Neural cell (in vitro differentiated cells): ENCODE results near the gene CLIC4. TPM values are rescaled to one million over a fixed set of nuclear protein-coding genes. Genes with fewer than 3 reads are reported as not detected.

ENCODE experiments used
- H2AFZ ChIP-seq: fragments of 200-600, 300-800 bp; sonication (generic), shearing (Covaris generic); 2 replicates; pipeline ENCODE4 v1.6.0; 2014; ENCODE audit warnings: low read depth, mild to moderate bottlenecking, antibody characterized with exemption, low read length, moderate library complexity
- H3F3A ChIP-seq: fragments of 200-600 bp; shearing (Covaris generic); 2 replicates; pipeline ENCODE4 v1.6.1; 2016; ENCODE audit warnings: mild to moderate bottlenecking, moderate library complexity, mixed read lengths, antibody characterized with exemption, low read length; ENCODE audit not compliant: insufficient read depth, poor library complexity, severe bottlenecking
- H3K27ac ChIP-seq: fragments of 200-600, 300-800 bp; sonication (generic), shearing (Covaris generic); 2 replicates; pipeline ENCODE4 v1.5.1; 2014; ENCODE audit warnings: mild to moderate bottlenecking, low read length, moderate library complexity
- H3K27me3 ChIP-seq: fragments of 300-800, 200-600 bp; sonication (generic), shearing (Covaris generic); 2 replicates; pipeline ENCODE4 v1.6.0; 2014; ENCODE audit warnings: mild to moderate bottlenecking, low read depth, low read length, moderate library complexity; ENCODE audit not compliant: insufficient read depth
- H3K36me3 ChIP-seq: fragments of 300-800, 200-600 bp; sonication (generic), shearing (Covaris generic); 2 replicates; pipeline ENCODE4 v1.5.1; 2014; ENCODE audit warnings: mild to moderate bottlenecking, antibody characterized with exemption, low read length, moderate library complexity; ENCODE audit not compliant: insufficient read depth
- H3K4me2 ChIP-seq: fragments of 300-800, 200-600 bp; sonication (generic), shearing (Covaris generic); 2 replicates; pipeline ENCODE4 v1.6.0; 2014; ENCODE audit warnings: mild to moderate bottlenecking, low read length
- H3K4me3 ChIP-seq: fragments of 300-800, 200-600 bp; sonication (generic), shearing (Covaris generic); 2 replicates; pipeline ENCODE4 v1.5.1; 2014; ENCODE audit warnings: mild to moderate bottlenecking, low read length, moderate library complexity
- H3K79me2 ChIP-seq: fragments of 200-600 bp; shearing (Covaris generic); replicated peaks from 2 replicates; pipeline ENCODE4 v1.6.0; 2014; ENCODE audit warnings: mild to moderate bottlenecking, low read length, moderate library complexity; ENCODE audit not compliant: insufficient read depth
- H3K9ac ChIP-seq: fragments of 300-800, 200-600 bp; sonication (generic), shearing (Covaris generic); 2 replicates; pipeline ENCODE4 v1.6.1; 2016; ENCODE audit warnings: mild to moderate bottlenecking, low read length, mixed read lengths
- H3K9me2 ChIP-seq: fragments of 200-600 bp; shearing (Covaris generic); 2 replicates; pipeline ENCODE4 v1.6.1; 2016; ENCODE audit warnings: mild to moderate bottlenecking, low read length, mixed read lengths; ENCODE audit not compliant: insufficient read depth
- H3K9me3 ChIP-seq: fragments of 200-600, 300-800 bp; sonication (generic), shearing (Covaris generic); 2 replicates; pipeline ENCODE4 v1.6.1; 2016; ENCODE audit warnings: mild to moderate bottlenecking, mixed run types, low read length, moderate library complexity, mixed read lengths
- H4K20me1 ChIP-seq: fragments of 200-600 bp; shearing (Covaris generic); 2 replicates; pipeline ENCODE4 v1.6.1; 2016; ENCODE audit warnings: mild to moderate bottlenecking, mixed run types; ENCODE audit not compliant: insufficient read depth
- EP300 ChIP-seq: fragments of 450-650 bp; conservative IDR thresholded peaks from 2 replicates; pipeline ENCODE4 v1.6.1; 2014; ENCODE audit warnings: antibody characterized with exemption, mild to moderate bottlenecking, moderate library complexity; ENCODE audit not compliant: poor library complexity, severe bottlenecking
- EZH2 ChIP-seq: fragments of 200-600, 300-800 bp; shearing (Covaris generic), sonication (generic); IDR thresholded peaks from 2 replicates; pipeline ENCODE4 v1.6.1; 2014; ENCODE audit warnings: antibody characterized with exemption, low read length, borderline replicate concordance, mild to moderate bottlenecking; ENCODE audit not compliant: insufficient read depth, poor library complexity, severe bottlenecking
- MXI1 ChIP-seq: fragments of 450-650 bp; conservative IDR thresholded peaks from 2 replicates; pipeline ENCODE4 v1.6.1; 2014; ENCODE audit warnings: antibody characterized with exemption, mild to moderate bottlenecking; ENCODE audit not compliant: poor library complexity, severe bottlenecking
- POLR2AphosphoS5 ChIP-seq: IDR thresholded peaks from 2 replicates; pipeline ENCODE4 v1.6.1; 2012
- RAD21 ChIP-seq: fragments of 450-650 bp; conservative IDR thresholded peaks from 2 replicates; pipeline ENCODE4 v1.6.1; 2014; ENCODE audit warnings: antibody characterized with exemption, mild to moderate bottlenecking, moderate library complexity
- REST ChIP-seq: IDR thresholded peaks from 2 replicates; pipeline ENCODE4 v1.6.1; 2012; ENCODE audit warnings: borderline replicate concordance
- SMC3 ChIP-seq: fragments of 450-650 bp; conservative IDR thresholded peaks from 2 replicates; pipeline ENCODE4 v1.6.1; 2014; ENCODE audit warnings: antibody characterized with exemption, mild to moderate bottlenecking, moderate library complexity; ENCODE audit not compliant: poor library complexity
- TAF1 ChIP-seq: IDR thresholded peaks from 2 replicates; pipeline ENCODE4 v1.6.1; 2012; ENCODE audit warnings: low read depth
- polyA plus RNA-seq: library from polyadenylated mRNA; depleted of rRNA; stranded (reverse); fragments of >200 nt; gene quantifications from 2 replicates; pipeline ENCODE4 v1.2.3, GENCODE V29; 2014
- TF ChIP-seq, protein P1 (sequence below): fragments of 450-650 bp; IDR thresholded peaks from 2 replicates; pipeline ENCODE4 v1.5.1; 2014; ENCODE audit warnings: antibody characterized with exemption, mild to moderate bottlenecking, moderate library complexity; ENCODE audit not compliant: poor library complexity, severe bottlenecking

CLIC4 gene
- polyA plus RNA-seq, 1 donor from 2014 or later = 133 TPM

DNA sequence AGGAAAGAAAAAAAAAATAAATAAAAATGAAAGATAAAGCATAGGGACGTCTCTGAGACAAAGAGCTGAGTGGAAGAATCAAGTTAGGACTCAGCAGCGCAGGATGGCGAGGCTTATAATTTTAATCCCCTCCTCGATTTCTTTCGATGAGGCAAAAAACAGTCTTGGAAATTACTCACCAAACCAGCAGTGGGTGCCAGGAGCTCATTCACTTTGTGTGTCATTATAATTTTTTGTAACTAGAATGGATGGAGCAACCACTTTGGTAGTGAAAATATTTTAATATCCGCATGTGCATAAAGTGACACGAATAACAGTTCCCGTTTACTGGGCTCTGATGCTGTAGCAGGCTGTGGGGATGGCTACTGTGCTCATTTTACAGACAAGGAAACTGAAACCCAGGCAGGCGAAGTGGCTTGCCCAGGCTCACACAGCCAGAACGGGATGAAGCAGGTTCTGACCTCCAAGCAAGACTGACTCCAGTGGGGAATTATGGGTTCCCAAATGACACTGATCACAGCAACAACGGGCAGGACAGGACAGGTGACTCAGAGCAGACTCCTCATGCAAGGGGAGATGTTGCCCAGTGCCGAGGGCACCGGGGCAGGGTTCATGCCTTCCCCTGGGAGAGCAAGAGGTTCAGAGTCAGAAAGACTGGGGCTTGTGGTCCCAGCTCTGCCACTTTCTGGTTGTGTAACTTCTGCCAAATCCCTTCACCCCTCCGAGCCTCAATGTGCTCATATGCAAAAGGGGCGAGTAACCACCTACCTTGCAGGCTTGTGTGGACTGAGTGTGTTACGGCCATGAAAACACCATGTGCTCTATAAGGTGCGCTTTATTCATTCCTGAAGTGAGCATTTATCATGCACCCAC is 121.2 kb downstream of the CLIC4 start:
- Histone ChIP-seq H3K36me3 (no peaks in the 10 kb centered on the region), H3K79me2 (no peaks in the 10 kb centered on the region), H4K20me1 (no peaks in the 10 kb centered on the region), H3K4me2 (no peak overlapping the region), H2AFZ (no peak overlapping the region), H3F3A (no peaks in the 10 kb centered on the region), H3K27me3 (no peaks in the 10 kb centered on the region), H3K9me3 (no peaks in the 10 kb centered on the region), H3K9ac (no peak overlapping the region), H3K9me2 (no peaks in the 10 kb centered on the region), H3K27ac (no peak overlapping the region), H3K4me3 (no peak overlapping the region)
- TF ChIP-seq TAF1 = no peak
- TF ChIP-seq RAD21 = no peak
- no peak for TF ChIP-seq MXI1
- no peak for TF ChIP-seq EZH2
- TF ChIP-seq REST = no peak
- TF ChIP-seq, protein P1, sequence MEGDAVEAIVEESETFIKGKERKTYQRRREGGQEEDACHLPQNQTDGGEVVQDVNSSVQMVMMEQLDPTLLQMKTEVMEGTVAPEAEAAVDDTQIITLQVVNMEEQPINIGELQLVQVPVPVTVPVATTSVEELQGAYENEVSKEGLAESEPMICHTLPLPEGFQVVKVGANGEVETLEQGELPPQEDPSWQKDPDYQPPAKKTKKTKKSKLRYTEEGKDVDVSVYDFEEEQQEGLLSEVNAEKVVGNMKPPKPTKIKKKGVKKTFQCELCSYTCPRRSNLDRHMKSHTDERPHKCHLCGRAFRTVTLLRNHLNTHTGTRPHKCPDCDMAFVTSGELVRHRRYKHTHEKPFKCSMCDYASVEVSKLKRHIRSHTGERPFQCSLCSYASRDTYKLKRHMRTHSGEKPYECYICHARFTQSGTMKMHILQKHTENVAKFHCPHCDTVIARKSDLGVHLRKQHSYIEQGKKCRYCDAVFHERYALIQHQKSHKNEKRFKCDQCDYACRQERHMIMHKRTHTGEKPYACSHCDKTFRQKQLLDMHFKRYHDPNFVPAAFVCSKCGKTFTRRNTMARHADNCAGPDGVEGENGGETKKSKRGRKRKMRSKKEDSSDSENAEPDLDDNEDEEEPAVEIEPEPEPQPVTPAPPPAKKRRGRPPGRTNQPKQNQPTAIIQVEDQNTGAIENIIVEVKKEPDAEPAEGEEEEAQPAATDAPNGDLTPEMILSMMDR = no peak
- TF ChIP-seq POLR2AphosphoS5 = no peak
- TF ChIP-seq SMC3 = no peak
- no peak for TF ChIP-seq EP300

GRCh38 chr1:24867084-24867870 is 122.0 kb downstream of the CLIC4 start:
- Histone ChIP-seq H2AFZ (no peak overlapping the region), H3K27me3 (no peaks in the 10 kb centered on the region), H3K9me3 (no peaks in the 10 kb centered on the region), H3F3A (no peaks in the 10 kb centered on the region), H3K9ac (no peak overlapping the region), H3K27ac (no peak overlapping the region), H3K36me3 (no peaks in the 10 kb centered on the region), H4K20me1 (no peaks in the 10 kb centered on the region), H3K4me2 (no peak overlapping the region), H3K79me2 (no peaks in the 10 kb centered on the region), H3K4me3 (no peak overlapping the region), H3K9me2 (no peaks in the 10 kb centered on the region)
- TF ChIP-seq, protein P1 = no peak
- TF ChIP-seq RAD21 (no peak), REST (no peak), EZH2 (no peak), TAF1 (no peak), SMC3 (no peak), EP300 (no peak), POLR2AphosphoS5 (no peak)
